IMR-90 (cell line): ENCODE measurements around the gene BPIFB2.

Experiments
- BHLHE40 ChIP-seq: fragments of 150-350 bp; IDR thresholded peaks from 2 replicates; pipeline ENCODE4 v1.6.1; 2016; ENCODE audit warnings: mild to moderate bottlenecking, low read depth, low read length
- CEBPB ChIP-seq: IDR thresholded peaks from 2 replicates; pipeline ENCODE4 v1.6.1; 2012; ENCODE audit warnings: low read depth, low read length, improper control_type of control experiment
- POLR2A ChIP-seq: IDR thresholded peaks from 2 replicates; pipeline ENCODE4 v1.6.1; 2012; ENCODE audit warnings: mild to moderate bottlenecking, low read depth, low read length
- RFX5 ChIP-seq: IDR thresholded peaks from 2 replicates; pipeline ENCODE4 v1.8.0; 2012; ENCODE audit warnings: low read depth, mild to moderate bottlenecking, low read length, moderate library complexity
- SMC3 ChIP-seq: fragments of 150-350 bp; IDR thresholded peaks from 2 replicates; pipeline ENCODE4 v1.6.1; 2016; ENCODE audit warnings: low read depth, mild to moderate bottlenecking, antibody characterized with exemption, low read length, moderate library complexity
- TF ChIP-seq, protein P1 (sequence below): conservative IDR thresholded peaks from 2 replicates; pipeline ENCODE4 v1.5.1; 2012; ENCODE audit warnings: mild to moderate bottlenecking, low read depth, low read length, improper control_type of control experiment

- TF ChIP-seq, protein P1, sequence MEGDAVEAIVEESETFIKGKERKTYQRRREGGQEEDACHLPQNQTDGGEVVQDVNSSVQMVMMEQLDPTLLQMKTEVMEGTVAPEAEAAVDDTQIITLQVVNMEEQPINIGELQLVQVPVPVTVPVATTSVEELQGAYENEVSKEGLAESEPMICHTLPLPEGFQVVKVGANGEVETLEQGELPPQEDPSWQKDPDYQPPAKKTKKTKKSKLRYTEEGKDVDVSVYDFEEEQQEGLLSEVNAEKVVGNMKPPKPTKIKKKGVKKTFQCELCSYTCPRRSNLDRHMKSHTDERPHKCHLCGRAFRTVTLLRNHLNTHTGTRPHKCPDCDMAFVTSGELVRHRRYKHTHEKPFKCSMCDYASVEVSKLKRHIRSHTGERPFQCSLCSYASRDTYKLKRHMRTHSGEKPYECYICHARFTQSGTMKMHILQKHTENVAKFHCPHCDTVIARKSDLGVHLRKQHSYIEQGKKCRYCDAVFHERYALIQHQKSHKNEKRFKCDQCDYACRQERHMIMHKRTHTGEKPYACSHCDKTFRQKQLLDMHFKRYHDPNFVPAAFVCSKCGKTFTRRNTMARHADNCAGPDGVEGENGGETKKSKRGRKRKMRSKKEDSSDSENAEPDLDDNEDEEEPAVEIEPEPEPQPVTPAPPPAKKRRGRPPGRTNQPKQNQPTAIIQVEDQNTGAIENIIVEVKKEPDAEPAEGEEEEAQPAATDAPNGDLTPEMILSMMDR = no peak
- TF ChIP-seq POLR2A = no peak
- no peak for TF ChIP-seq RFX5
- TF ChIP-seq SMC3 = no peak
- no peak for TF ChIP-seq BHLHE40
- no peak for TF ChIP-seq CEBPB
These were observed 47.9 kb upstream of the BPIFB2 start for GRCh38 chr20:32959351-32960221.
